HUDEP-2 (cell line): ENCODE data around the gene RIOK1.
A peak's percentile ranks its signal among the peaks of the same experiment; 100 is the strongest.

Experiments used
- DNase-seq, 76 experiments: peaks; one replicate each; lab custom pipeline; 2025; ENCODE audit not compliant: unreplicated experiment in 76 of 76; lab: John Stamatoyannopoulos, UW

RIOK1 gene

DNA sequence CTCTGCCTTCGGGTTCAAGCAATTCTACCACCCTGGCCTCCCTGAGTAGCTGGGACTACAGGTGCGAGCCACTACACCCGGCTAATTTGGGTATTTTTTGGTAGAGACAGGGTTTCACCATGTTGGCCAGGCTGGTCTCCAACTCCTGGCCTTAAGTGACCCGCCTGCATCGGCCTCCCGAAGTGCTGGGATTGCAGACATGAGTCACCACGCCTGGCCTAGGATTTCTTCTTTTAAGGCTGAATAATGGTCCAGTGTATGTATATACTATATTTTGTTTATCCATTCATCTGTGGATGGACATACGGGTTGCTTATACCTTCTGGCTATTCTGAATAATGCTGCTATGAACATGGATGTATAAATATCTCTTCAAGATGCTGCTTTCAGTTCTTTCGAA, 17.1 kb downstream of the RIOK1 start:
- DNase-seq = no peak

DNA sequence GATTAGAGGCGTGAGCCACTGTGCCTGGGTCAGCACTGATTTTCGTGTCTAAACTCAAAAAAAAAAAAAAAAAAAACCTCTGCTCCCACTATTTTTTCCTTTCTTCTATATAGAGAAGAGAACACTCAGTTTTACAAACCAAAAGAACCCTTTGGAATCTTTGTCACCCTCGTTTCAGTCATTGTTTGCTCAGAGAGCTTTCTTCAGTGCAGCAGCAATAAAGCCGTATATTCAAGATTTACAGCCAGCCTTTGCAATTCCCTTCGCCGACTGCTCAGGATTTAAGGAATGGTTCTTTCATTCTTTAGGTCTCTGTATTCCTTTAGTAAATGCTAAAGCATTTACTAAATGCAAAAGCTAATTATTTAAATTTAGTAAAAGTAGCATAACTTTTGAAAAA, 20.1 kb downstream of the RIOK1 start:
- DNase-seq = no peak

DNA sequence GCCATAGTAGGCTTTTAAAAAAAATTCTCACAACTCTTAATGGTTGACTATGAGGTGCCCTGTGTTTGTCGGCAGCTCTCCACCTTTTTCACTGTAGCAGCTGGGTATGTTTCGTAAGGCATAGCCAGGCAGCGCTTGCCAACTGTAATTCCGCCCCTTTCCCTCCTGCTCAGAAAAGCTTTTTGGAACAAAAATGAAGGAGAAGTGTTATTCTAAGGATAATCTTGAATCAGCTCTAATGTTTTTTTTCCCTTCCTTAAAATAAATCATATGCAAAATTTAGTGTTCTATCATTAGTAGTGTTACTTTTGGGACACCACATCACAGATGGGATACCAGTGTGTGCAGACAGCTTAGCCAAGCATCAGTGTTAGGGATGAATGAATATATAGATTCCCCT, 21.2 kb downstream of the RIOK1 start:
- DNase-seq = no peak

DNA sequence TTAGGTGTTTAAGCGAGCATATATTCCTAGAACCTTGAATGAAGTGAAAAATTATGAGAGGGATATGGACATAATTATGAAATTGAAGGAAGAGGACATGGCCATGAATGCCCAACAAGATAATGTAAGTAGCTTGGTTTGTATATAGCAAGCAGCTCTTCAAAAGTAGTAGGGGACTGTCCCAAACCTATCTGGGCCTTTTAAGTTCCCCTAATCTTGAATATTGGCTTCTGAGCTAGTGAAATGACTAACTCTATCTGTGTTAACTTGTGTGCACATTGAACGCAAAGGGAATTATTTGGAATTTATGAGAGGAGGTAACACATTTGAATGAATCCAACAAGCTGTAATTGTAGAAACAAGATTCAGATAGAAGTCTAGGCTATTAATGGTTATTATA, 21.7 kb downstream of the RIOK1 start:
- no peak for DNase-seq

DNA sequence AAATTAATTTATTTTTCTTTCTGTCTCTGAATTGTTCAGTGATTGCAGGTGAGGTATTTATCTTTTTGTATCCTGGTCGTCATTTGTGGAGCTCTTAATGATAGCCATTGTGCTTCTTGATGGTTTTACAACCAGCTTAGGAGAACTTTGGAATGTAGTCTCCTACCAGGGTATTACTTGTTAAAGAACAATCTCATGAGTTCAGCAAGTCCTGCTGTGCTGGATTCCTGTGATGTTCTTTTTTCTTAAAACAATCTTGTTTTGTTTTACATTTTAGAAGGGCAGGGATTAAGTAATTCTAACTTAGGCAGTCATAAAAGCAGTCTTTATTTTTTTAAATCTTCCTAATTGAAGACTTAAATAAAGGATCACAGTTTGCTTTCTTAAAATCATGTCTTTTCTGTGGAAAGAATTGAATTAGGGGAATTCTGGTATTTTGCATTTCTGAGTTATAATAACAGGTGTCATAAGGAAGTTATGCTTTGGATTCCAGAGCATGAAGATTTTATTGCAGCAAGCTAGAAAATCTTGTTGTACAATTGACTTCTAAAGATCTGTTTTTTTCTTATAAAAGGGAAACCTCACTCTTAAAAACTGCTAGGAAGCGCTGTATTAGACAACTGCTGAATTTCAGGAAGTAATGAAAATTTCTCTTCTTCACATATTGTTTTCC, 23.7 kb downstream of the RIOK1 start:
- DNase-seq = no peak

DNA sequence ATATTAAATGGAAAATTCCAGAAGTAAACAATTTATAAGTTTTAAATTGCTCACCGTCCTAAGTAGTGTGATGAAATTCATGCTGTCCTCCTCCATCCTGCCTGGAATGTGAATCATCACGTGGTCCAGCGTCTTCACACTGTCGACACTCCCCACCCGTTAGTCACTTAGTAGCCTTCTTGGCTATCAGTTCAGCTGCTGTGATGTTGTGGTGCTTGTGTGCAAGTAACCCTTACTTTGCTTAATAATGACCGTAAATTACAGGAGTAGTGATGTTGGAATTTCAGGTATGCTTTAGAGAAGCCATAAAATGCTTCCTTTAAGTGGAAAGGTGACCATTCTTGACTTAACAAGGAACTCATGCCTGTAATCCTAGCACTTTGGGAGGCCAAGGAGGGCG, 25.2 kb downstream of the RIOK1 start:
- DNase-seq = no peak

DNA sequence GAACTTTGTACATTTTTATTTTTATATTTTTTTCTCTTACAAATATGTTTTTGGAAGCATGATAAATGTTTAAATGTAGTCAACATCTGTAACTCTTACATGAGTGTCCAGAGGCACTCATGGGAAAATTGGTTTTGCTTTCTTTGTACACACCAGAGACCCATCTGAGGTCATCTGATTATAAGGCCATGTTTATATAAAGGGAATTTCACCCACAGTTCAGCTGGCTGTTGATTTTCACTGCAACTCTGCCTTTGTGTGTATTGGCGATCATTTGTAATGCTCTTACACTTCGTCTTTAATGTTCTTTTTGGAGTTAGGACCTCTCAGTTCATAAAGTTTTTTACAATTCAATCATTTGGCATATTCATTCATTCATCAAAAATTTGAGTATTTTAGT, 28.1 kb downstream of the RIOK1 start:
- DNase-seq = no peak

DNA sequence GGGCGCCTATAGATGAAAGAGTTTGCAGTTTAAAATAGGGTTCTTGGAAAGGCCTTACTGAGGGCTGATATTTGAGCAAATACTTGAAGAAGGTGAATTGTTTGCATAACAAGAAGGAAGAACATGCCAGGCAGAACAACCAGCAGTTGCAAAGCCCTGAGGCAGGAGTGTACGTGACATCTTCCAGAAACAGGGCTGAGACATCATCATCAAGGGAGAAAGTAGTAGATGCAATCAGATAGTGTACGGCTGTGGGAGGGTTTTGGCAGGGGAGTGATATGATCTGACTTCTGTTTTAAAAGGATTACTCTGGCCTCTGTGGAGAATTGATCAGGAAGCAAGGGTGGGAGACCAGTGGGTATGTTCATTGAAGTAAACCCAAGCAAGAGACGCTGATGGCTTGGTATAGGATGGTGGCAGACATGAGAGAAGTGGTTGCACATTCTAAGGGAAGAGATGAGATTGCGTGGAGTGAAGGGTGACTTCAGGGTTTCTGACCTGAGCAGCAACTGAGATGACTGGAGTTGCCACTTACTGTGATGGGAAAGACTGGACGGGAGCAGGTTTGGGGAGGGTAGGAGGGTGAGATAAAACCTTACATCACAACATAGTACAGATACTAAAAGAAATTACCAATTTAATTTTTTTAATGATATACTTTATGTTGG, 28.8 kb downstream of the RIOK1 start:
- peak in 2 of 76 experiments; percentile 11 to 12 for DNase-seq

DNA sequence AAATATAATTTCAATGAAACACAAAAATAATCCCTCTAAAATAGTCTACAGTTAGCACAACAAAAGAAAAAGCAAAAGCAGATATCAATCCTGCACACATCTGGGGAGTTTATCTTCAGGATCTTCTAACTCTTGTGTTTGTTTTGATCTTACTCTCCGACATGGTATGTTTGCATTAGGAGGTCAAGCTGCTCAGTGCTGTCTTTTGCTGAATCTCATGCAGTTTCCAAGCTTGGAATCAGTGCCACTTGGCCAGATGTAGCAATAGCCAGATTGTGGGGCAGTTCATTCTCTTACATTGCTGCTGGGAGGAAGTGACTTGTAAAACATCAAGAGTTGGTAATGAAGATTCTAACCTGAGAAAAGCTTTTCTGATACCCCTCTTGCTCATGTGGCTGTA, 29.5 kb downstream of the RIOK1 start:
- DNase-seq = no peak

DNA sequence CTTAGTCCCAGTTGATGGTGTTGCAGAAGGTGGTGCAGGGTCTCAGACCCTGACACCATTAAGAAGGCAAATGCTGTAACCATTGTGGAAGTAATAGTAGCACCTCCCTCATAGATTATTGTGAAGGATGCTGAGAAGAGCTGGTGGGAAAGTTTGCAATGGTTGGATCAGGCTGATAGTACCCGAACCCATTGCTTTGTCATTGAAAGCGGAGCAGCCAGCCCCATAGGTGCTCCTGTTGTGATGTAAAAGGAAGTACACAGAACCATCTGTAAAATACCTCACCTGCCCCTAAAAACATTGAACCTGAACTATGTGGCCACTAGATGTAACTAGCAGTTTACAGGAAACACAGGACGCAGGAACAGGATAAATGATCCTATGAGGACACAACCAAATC, 31.5 kb downstream of the RIOK1 start:
- no peak for DNase-seq

DNA sequence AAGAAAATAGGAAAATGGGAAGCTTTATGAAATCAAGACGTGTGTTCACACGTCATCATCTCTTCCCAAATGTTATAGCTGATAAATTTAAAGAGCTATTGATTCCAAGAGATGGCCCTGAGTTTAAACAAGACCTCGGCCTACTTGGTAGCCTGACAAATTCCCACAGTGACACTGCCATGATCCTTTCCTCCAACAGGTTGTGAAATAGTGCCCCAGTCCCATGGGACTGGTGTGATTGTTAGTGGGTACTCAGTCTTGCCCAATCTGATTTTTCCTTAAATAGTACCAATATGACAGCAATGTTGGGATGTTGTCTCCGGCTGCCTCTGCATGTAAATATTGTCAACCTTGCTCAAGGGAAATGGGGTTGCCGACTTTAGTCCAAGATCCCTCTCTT, 34.5 kb downstream of the RIOK1 start:
- no peak for DNase-seq

DNA sequence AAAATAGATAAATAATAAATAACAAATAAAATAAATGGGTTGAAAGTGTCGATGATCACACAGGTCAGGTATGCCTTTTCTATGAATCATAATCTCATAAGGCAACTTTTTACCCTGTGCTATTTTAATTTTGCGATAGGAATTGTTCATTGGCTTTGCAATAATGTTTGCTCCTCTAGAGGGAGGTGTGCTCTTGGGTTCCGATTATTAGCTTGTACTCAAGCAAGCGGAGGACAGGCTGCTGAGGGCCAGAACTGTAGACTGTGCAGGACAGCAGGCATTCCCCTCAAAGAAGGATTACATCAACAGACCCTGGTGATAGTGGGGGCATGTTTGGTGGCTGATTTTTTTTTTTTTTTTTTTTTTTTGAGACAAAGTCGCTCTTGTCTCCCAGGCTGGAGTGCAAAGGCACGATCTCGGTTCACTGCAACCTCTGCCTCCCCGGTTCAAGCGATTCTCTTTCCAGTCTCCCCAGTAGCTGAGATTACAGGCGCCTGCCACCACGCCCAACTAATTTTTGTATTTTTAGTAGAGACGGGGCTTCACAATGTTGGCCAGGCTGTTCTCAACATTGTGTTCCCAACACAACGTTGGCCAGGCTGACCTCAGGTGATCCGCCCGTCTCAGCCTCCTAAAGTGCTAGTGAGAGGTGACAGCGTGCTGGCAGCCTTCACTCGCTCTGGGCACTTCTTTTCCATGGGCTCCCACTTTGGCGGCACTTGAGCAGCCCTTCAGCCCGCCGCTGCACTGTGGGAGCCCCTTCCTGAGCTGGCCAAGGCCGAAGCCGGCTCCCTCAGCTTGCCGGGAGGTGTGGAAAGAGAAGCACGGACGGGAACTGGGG, 35.6 kb downstream of the RIOK1 start:
- DNase-seq = peak in 13 of 76 experiments; percentile 9 to 37 (median 20)

DNA sequence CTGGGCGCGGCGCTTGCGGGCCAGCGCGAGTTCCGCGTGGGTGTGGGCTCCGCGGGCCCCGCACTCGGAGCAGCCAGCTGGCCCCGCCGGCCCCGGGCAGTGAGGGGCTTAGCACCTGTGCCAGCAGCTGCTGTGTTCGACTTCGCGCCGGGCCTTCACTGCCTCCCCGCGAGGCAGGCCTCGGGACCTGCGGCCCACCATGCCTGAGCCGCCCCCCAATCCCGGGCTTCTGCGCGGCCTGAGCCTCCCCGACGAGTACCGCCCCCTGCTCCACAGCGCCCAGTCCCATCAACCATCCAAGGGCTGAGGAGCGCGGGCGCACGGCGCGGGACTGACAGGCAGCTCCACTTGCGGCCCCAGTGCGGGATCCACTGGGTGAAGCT, 36.2 kb downstream of the RIOK1 start:
- no peak for DNase-seq

DNA sequence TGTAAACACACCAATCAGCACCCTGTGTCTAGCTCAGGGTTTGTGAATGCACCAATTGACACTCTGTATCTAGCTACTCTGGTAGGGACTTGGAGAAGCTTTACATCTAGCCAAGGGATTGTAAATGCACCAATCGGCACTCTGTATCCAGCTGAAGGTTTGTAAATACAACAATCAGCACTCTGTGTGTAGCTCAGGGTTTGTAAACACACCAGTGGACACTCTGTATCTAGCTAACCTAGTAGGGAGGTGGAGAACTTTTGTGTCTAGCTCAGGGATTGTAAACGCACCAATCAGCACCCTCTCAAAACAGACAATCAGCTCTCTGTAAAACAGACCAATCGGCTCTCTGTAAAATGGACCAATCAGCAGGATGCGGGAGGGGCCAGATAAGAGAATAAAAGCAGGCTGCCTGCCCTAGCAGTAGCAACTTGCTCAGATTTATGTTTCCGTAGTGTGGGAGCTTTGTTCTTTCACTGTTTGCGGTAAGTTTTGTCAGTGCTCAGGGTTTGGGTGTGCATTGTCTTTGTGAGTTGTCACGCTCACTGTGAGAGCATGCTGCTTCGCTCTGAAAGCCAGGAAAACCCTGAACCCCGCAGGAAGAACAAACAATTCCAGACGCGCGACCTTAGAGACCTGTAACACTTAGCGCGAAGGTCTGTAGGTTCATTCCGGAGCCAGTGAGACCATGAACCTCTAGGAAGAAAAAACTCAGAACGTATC, 37.0 kb downstream of the RIOK1 start:
- no peak for DNase-seq

DNA sequence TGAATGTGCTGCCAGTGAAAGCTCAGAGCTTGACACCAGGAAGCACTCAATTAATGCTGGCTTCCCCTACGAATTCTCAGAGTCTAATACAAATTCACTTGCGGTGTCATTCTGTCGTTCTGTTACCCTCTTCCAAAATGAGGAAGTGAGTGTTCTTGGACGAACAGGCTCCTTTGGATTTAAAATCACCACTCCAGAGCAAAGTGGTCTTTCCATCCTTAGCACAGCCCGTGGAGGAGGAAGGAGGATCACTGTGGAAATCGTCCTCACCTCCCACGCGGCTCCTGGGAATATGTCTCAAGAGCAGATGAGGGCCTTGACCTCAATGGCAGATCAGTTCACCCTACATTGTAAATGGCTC, 41.7 kb downstream of the RIOK1 start:
- no peak for DNase-seq

DNA sequence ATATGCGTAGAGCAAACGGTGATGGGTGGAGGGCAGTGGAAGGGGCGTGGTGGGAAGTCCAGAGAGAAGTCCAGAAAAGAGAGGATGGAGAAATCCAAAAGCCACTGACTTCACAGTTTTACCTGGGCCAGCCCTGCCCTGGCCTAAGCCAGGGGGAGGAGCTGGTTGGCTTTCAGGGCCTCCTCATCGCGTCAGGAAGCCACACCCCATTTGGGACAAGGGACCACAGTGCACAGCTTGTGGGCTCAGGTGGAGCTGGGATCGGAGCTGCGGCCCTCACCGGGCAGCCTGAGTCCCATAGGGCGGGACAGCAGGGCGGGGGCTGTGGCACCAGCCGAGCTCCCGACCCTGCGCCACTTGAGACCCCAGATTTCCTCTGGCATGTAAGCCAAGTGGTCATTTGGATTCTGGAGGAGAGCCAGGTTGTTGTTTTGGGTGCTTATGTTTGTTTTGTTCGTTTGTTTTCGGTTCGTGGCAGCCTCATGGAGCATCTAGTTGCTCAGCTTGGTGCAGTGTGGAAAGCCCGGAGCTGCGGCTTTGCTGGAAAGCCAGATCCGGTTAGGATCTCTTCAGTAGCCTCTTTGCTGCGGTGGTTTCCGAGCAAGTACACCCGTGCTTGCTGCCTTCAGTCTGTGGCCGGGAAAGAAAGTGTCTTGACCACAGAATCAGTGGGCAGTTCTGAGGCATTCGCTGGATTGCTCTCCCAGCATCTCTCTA, 42.2 kb downstream of the RIOK1 start:
- DNase-seq = no peak

DNA sequence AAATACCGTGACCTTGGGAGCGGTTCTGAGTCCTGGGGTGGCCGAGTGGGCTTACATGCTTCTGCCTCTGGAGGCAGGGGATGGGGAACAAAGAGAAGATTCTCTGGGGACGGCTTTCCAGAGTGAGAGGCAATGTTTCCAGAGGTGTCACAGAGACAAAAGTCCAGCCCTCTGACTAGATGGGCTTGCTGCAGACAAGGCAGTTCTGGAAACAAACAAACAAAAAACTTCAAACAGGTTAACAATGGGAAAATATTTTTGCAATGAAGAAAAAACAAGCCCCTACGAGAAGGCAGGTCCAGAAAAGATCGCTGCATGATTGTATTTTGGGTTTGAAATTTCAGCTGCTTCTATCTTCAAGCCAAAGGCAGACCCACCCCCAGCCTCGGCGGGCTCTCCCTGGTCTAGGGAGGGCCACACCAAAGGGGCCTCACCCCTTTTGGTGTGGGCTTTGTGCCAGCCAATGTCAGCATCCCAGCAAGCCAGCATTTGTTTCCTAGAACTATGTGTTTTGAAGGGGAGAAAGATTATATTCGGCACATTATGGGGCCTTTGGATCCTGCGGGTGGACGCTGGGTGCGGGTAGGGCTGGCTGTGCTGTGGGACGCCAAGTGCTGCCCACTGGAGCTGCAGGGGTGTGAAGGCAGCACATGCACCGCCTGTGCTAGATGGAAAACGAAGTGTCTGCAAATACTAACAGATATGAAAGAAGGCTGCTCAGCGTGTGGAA, 42.9 kb downstream of the RIOK1 start:
- DNase-seq = no peak

DNA sequence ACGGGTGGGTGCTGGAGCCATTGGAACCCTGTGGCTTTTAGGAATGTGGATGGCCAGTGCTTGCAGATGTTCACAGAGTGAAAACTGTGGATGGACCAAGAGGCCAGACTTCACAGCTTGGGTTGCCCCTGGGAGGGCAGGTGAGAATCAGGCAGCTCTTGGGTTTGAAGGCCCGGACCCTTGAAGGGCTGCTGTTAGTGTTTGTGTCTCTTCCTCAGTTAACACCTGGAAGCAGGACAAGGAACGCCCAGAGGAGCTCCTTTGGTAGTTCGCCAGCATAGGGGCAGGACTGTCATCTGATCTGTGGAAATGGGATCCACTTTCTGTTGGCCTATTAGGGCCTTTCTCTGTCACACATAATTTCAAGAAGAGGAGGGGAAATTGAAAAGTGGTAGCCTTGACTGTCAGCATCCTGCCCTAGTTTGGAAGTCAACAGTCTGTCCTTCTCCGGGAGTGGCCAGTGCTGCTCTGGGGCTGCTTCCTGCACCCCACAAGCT, 43.6 kb downstream of the RIOK1 start:
- DNase-seq = no peak

DNA sequence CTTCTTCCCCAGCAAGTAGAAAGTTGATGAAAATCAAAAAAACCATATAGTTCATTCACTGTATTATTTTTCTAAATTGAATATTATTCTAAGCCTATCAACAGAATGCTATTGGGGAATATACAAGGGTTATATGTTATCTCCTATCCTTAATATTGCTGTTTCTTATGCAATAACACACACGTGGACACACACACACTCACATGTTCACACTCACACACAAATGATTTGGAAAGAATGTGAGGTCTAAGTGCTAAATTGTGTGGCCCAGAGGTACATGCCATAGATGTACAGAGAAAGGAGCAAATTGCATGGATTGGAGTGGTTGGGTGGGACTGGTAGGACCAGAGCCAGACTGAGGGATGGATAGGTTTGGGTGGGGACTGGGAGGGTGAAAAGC, 45.1 kb downstream of the RIOK1 start:
- DNase-seq = no peak

DNA sequence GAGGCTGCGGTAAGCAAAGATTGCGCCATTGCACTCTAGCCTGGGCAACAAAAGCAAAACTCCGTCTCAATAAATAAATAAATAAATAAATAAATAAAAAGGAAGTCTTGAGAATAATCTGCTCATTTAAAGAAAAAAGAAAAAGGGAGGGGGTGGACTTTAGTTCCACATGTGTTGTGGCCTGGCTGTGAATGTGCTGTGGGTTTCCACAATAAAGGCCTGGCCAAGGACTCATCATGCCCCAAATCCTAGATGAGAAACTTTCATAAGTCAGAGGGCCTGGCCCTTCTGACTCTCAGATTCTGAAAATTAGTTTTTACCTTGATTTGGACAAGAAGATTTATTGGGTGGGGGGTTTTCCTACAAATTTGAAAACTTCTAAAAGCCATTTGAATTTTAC, 48.4 kb downstream of the RIOK1 start:
- no peak for DNase-seq
